Measurements from ENCODE around the gene KDM4E.
"Not testable (repeated sequence)": the region's sequence is repeated elsewhere in the genome, so short reads cannot be mapped to it uniquely, and the experiment has no call there.

The KDM4E gene

GRCh38 chr11:95049122-95049521, 24.1 kb downstream of the KDM4E start, which contains the start of gene KDM4F:
Gene KDM4F (plus strand): TSS chr11:95049422.
- intact Hi-C loops (cut with DNase I); DNase-seq: not testable (repeated sequence)

GRCh38 chr11:95050595-95051202, 25.6 kb downstream of the KDM4E start:
- peak in 1 of 10 donors; percentile 80 for DNase-seq
- intact Hi-C loops (cut with DNase I) = no loop called here

GRCh38 chr11:95054356-95054755, 29.3 kb downstream of the KDM4E start:
- intact Hi-C loops (cut with DNase I) = no loop called here
- no peak for DNase-seq

GRCh38 chr11:95055283-95055897, 30.3 kb downstream of the KDM4E start:
- intact Hi-C loops (cut with DNase I) = no loop called here
- DNase-seq = no peak

GRCh38 chr11:95057959-95058358, 32.9 kb downstream of the KDM4E start:
- no peak for DNase-seq
- intact Hi-C loops (cut with DNase I) = no loop called here

- intact Hi-C loops (cut with DNase I) = no loop called here
- no peak for DNase-seq
Observed at GRCh38 chr11:95058621-95059020, 33.6 kb downstream of the KDM4E start.

GRCh38 chr11:95059046-95059445, 34.0 kb downstream of the KDM4E start:
- no peak for DNase-seq
- intact Hi-C loops (cut with DNase I) = no loop called here

GRCh38 chr11:95065336-95065735, 40.3 kb downstream of the KDM4E start:
- no peak for DNase-seq
- intact Hi-C loops (cut with DNase I) = loop anchor here (5.0 to 10.0 kb wide), 3 partner anchors 93 to 699 kb away; partner anchors contain the start of genes CWC15 and KDM4D

- intact Hi-C loops (cut with DNase I) = loop anchor here (1.0 to 10.0 kb wide), 4 partner anchors 23 to 698 kb away; partner anchors contain the start of genes CWC15, ENDOD1 and KDM4D
- DNase-seq = no peak
Observed at GRCh38 chr11:95066716-95067038, 41.6 kb downstream of the KDM4E start, which contains the start of gene SRSF8. Gene SRSF8 (plus strand): TSS chr11:95066919. CDS start chr11:95067227, 308 bp downstream.

- peak; percentile 73 to 97 (median 84) for DNase-seq
- intact Hi-C loops (cut with DNase I) = loop anchor here (1.0 to 10.0 kb wide), 4 partner anchors 22 to 698 kb away; partner anchors contain the start of genes CWC15, ENDOD1 and KDM4D
Observed at GRCh38 chr11:95067039-95067840, 42.2 kb downstream of the KDM4E start.

GRCh38 chr11:95067841-95068219, 42.8 kb downstream of the KDM4E start:
- DNase-seq = peak in 2 of 10 donors; percentile 47 to 48

GRCh38 chr11:95068549-95068948, 43.5 kb downstream of the KDM4E start:
- intact Hi-C loops (cut with DNase I) = loop anchor here (2.0 to 10.0 kb wide), 4 partner anchors 82 to 696 kb away; partner anchors contain the start of genes CWC15 and KDM4D
- DNase-seq = peak; percentile 48 to 95 (median 62)

More at GRCh38 chr11:95067841-95068219, 42.8 kb downstream of the KDM4E start:
- intact Hi-C loops (cut with DNase I) = loop anchor here (1.0 to 10.0 kb wide), 5 partner anchors 21 to 697 kb away; partner anchors contain the start of genes CWC15, ENDOD1 and KDM4D

GRCh38 chr11:95070471-95070870, 45.4 kb downstream of the KDM4E start:
- intact Hi-C loops (cut with DNase I) = loop anchor here (5.0 to 10.0 kb wide), 2 partner anchors 164 to 637 kb away; partner anchors contain the start of gene SESN3
- no peak for DNase-seq

- DNase-seq = no peak
- intact Hi-C loops (cut with DNase I) = loop anchor here (5.0 to 10.0 kb wide), 2 partner anchors 162 to 634 kb away; partner anchors contain the start of gene SESN3
Observed at GRCh38 chr11:95072948-95073347, 47.9 kb downstream of the KDM4E start.

GRCh38 chr11:95074792-95075563, 49.9 kb downstream of the KDM4E start:
- DNase-seq = peak in 6 of 10 donors; percentile 29 to 88 (median 56)
- intact Hi-C loops (cut with DNase I) = loop anchor here (5.0 to 10.0 kb wide), 2 partner anchors 160 to 632 kb away; partner anchors contain the start of gene SESN3

GRCh38 chr11:95076416-95076815, 51.4 kb downstream of the KDM4E start:
- intact Hi-C loops (cut with DNase I) = loop anchor here (10.0 kb wide), 1 partner anchor 158 kb away; the partner anchor contains the start of gene SESN3
- no peak for DNase-seq

- no peak for DNase-seq
- intact Hi-C loops (cut with DNase I) = loop anchor here (10.0 kb wide), 1 partner anchor 158 kb away; the partner anchor contains the start of gene SESN3
Observed at GRCh38 chr11:95076981-95077380, 51.9 kb downstream of the KDM4E start.

Data from posterior cingulate gyrus (tissue), 11 donors.